Measurements from ENCODE around the gene HABP2.

- TF ChIP-seq, protein P1, sequence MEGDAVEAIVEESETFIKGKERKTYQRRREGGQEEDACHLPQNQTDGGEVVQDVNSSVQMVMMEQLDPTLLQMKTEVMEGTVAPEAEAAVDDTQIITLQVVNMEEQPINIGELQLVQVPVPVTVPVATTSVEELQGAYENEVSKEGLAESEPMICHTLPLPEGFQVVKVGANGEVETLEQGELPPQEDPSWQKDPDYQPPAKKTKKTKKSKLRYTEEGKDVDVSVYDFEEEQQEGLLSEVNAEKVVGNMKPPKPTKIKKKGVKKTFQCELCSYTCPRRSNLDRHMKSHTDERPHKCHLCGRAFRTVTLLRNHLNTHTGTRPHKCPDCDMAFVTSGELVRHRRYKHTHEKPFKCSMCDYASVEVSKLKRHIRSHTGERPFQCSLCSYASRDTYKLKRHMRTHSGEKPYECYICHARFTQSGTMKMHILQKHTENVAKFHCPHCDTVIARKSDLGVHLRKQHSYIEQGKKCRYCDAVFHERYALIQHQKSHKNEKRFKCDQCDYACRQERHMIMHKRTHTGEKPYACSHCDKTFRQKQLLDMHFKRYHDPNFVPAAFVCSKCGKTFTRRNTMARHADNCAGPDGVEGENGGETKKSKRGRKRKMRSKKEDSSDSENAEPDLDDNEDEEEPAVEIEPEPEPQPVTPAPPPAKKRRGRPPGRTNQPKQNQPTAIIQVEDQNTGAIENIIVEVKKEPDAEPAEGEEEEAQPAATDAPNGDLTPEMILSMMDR (IDR thresholded peaks at IDR 0.05; ENCODE audit: low read depth, low read length, missing input control), result no peak
- no peak for TF ChIP-seq YY1 (IDR thresholded peaks at IDR 0.05)
- TF ChIP-seq ATF3 (IDR thresholded peaks at IDR 0.05), result no peak
- TF ChIP-seq, protein P2, sequence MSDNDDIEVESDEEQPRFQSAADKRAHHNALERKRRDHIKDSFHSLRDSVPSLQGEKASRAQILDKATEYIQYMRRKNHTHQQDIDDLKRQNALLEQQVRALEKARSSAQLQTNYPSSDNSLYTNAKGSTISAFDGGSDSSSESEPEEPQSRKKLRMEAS (IDR thresholded peaks at IDR 0.05), result no peak
- TF ChIP-seq HNF4G (IDR thresholded peaks at IDR 0.05), result no peak
- no peak for TF ChIP-seq SP1 (IDR thresholded peaks at IDR 0.05)
- no peak for TF ChIP-seq RAD21 (IDR thresholded peaks at IDR 0.05)
Observed at GRCh38 chr10:113617086-113617485, 64.2 kb downstream of the HABP2 start.
